GM12865 (cell line): ENCODE measurements around the gene C16orf74.
A peak's percentile ranks its signal among the peaks of the same experiment; 100 is the strongest.

ENCODE experiments used
- DNase-seq: peaks from one replicate; pipeline ENCODE4 v3.0.0; 2010; ENCODE audit warnings: low read depth
- H3K4me3 ChIP-seq: 2 replicates; pipeline ENCODE4 v1.5.1; 2011; ENCODE audit warnings: mild to moderate bottlenecking, low read depth, low read length, control low read depth
- CTCF ChIP-seq: IDR thresholded peaks from 2 replicates; pipeline ENCODE4 v1.5.1; 2011; ENCODE audit warnings: low read length, control low read depth, low read depth, inconsistent platforms; ENCODE audit not compliant: insufficient read depth; ENCODE audit errors: missing control alignments

The C16orf74 gene

DNA sequence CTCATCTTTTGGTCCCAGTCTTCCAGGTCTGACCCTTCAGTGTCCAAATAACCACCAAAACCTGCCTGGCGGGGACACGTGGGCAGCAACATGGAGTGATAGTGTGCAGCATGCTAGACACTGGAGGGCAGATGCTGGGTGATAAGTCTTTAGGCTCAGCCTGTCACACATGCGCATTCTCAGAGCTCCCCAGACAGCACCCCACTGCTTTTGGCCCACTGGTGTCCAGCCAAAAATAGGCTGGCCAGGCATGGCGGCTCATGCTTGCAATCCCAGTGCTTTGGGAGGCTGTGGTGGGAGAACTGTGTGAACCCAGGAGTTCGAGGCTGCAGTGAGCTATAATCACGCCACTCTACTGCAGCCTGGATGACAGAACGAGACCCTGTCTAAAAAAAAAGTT, 74.4 kb downstream of the C16orf74 start:
- no peak for TF ChIP-seq CTCF
- DNase-seq: no peak
- H3K4me3 ChIP-seq: no peak overlapping the region

GRCh38 chr16:85675251-85675874, 75.5 kb downstream of the C16orf74 start:
- TF ChIP-seq CTCF: peak; percentile 26
- H3K4me3 ChIP-seq: no peak overlapping the region
- DNase-seq: no peak

DNA sequence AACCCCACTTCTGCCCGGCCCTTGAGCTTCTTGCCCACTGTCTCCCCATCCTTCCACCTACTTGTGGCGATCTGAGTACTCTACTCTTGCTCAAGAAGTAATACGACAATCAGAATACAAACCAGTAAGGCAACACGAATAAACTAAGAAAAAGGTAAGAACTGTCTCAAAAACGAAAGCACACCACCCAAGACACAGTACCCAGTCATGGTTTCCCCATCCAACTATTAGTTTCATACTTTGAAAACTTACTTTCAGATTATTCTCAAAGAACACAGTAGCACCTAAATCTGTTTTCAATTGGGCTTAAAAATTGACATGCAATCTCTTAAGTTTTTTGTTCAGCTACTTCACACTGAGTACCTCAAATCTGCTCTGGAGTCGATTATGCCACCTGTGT, 76.1 kb downstream of the C16orf74 start:
- DNase-seq: peak; percentile 43
- TF ChIP-seq CTCF: no peak

DNA sequence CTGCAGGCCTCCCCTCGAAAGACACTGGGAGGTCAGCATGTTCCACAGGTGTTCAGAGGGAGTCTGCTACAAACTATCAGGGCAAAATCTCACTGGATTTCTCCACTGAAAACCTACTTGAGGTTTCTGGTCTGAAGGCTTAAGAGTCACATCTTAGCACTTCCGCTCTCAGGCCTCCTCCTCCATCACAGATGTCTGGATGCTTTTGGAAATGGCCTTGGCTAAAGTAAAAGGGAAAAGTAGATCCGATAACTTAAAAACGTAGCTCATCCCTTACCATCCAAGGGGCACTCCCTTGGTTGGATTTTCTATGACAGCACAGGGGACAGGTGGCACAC, 76.5 kb downstream of the C16orf74 start:
- no peak for TF ChIP-seq CTCF
- DNase-seq: no peak

More for the DNA sequence above, 76.1 kb downstream of the C16orf74 start:
- no peak overlapping the region for H3K4me3 ChIP-seq

GRCh38 chr16:85673529-85674417, 77.1 kb downstream of the C16orf74 start:
- TF ChIP-seq CTCF: no peak
- no peak overlapping the region for H3K4me3 ChIP-seq
- DNase-seq: no peak

More for the DNA sequence above, 76.5 kb downstream of the C16orf74 start:
- H3K4me3 ChIP-seq: no peak overlapping the region

DNA sequence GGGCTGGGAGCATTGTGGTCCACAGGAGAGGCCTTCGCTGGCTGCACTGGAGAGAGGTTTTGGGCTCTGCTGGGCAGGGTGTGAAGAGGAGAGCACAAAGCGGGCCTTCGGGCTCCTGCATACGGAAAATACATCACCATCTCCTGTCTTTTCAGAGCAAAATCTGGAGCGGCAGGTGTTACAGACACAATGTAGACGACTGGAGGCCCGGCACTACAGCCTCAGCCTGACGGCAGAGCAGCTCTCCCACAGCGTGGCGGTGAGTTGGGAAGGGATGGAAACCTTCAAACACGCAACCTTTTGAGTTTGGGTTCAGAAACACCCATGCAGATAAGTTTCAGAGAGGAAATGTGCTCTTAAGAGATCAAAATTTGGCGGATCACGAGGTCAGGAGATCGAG, 80.1 kb downstream of the C16orf74 start:
- TF ChIP-seq CTCF: no peak
- no peak overlapping the region for H3K4me3 ChIP-seq
- DNase-seq: no peak
